Hepatocyte (in vitro differentiated cells): ENCODE measurements around the gene MX2. TPM values are rescaled to one million over a fixed set of nuclear protein-coding genes. Genes with fewer than 3 reads are reported as not detected.

Experiments used
- DNase-seq: peaks from one replicate; pipeline ENCODE4 v3.0.0-alpha.2; 2016; ENCODE audit warnings: low spot score
- H2AFZ ChIP-seq: fragments of 200-600 bp; sonication (generic); 2 replicates; pipeline ENCODE4 v1.6.0; 2016; ENCODE audit warnings: antibody characterized with exemption, mild to moderate bottlenecking
- H3K27ac ChIP-seq: fragments of 200-600 bp; sonication (generic); 2 replicates; pipeline ENCODE4 v1.5.1; 2016; ENCODE audit warnings: mild to moderate bottlenecking
- H3K27me3 ChIP-seq: fragments of 200-600 bp; sonication (generic); 2 replicates; pipeline ENCODE4 v1.6.1; 2016
- H3K36me3 ChIP-seq: fragments of 200-600 bp; sonication (generic); replicated peaks from 2 replicates; pipeline ENCODE4 v1.5.1; 2016; ENCODE audit warnings: low read depth; ENCODE audit not compliant: insufficient read depth
- H3K4me1 ChIP-seq: fragments of 200-600 bp; sonication (generic); 2 replicates; pipeline ENCODE4 v1.5.1; 2016; ENCODE audit warnings: mild to moderate bottlenecking, moderate library complexity; ENCODE audit not compliant: insufficient read depth
- H3K4me2 ChIP-seq: fragments of 200-600 bp; sonication (generic); 2 replicates; pipeline ENCODE4 v1.6.0; 2016
- H3K4me3 ChIP-seq: fragments of 200-600 bp; sonication (generic); 2 replicates; pipeline ENCODE4 v1.5.1; 2016; ENCODE audit warnings: mild to moderate bottlenecking
- H3K79me2 ChIP-seq: fragments of 200-600 bp; sonication (generic); 2 replicates; pipeline ENCODE4 v1.6.0; 2017; ENCODE audit warnings: mild to moderate bottlenecking
- H3K9me2 ChIP-seq: fragments of 200-600 bp; sonication (generic); replicated peaks from 2 replicates; pipeline ENCODE4 v1.6.0; 2017; ENCODE audit warnings: mild to moderate bottlenecking; ENCODE audit not compliant: insufficient read depth
- H3K9me3 ChIP-seq: fragments of 200-600 bp; sonication (generic); 2 replicates; pipeline ENCODE4 v1.5.1; 2016; ENCODE audit warnings: low read depth, mild to moderate bottlenecking
- H4K20me1 ChIP-seq: fragments of 200-600 bp; sonication (generic); 2 replicates; pipeline ENCODE4 v1.6.0; 2016; ENCODE audit warnings: mild to moderate bottlenecking; ENCODE audit not compliant: insufficient read depth, poor library complexity, severe bottlenecking
- CTCF ChIP-seq: fragments of 200-600 bp; sonication (generic); IDR thresholded peaks from 2 replicates; pipeline ENCODE4 v1.5.1; 2016; ENCODE audit warnings: antibody characterized with exemption, mild to moderate bottlenecking; ENCODE audit not compliant: poor library complexity
- EZH2 ChIP-seq: fragments of 200-600 bp; sonication (generic); IDR thresholded peaks from 2 replicates; pipeline ENCODE4 v1.6.1; 2016; ENCODE audit warnings: antibody characterized with exemption, mild to moderate bottlenecking, borderline replicate concordance
- EZH2phosphoT487 ChIP-seq: fragments of 200-600 bp; sonication (generic); IDR thresholded peaks from one replicate; pipeline ENCODE4 v1.6.1; 2018; ENCODE audit warnings: antibody characterized with exemption, mild to moderate bottlenecking, low read depth, moderate library complexity; ENCODE audit not compliant: unreplicated experiment, severe bottlenecking
- WGBS: methylation state at CpG from one replicate; pipeline ENCODE4 v1.1.6; 2016; ENCODE audit warnings: low lambda C conversion rate; ENCODE audit errors: missing lambda C conversion rate; 5-methylcytosine and 5-hydroxymethylcytosine counted together
- polyA plus RNA-seq: library from polyadenylated mRNA; unstranded; fragments of >200 nt; fragmentation: Nextera tagmentation; extraction: Ambion mirVana; gene quantifications from 2 replicates; pipeline ENCODE4 v1.2.1, GENCODE V29; 2016
- total RNA-seq: library from RNA; depleted of rRNA; stranded (reverse); fragments of >200 nt; gene quantifications from 2 replicates; pipeline ENCODE4 v1.2.3, GENCODE V29; 2014

MX2 gene
- total and polyA plus RNA-seq, 2 experiments from 2014 or later: 1.1 to 2.6 TPM

GRCh38 chr21:41441546-41441945 is 79.7 kb downstream of the MX2 start:
- TF ChIP-seq EZH2phosphoT487 (no peak), EZH2 (no peak), CTCF (no peak)
- Histone ChIP-seq H2AFZ (no peak overlapping the region), H3K27me3 (no peaks in the 10 kb centered on the region), H3K36me3 (no peaks in the 10 kb centered on the region), H3K4me2 (no peak overlapping the region), H3K4me3 (no peak overlapping the region), H3K27ac (no peak overlapping the region), H3K4me1 (no peaks in the 10 kb centered on the region), H3K9me3 (no peaks in the 10 kb centered on the region), H3K79me2 (no peaks in the 10 kb centered on the region), H4K20me1 (no peaks in the 10 kb centered on the region), H3K9me2 (no peaks in the 10 kb centered on the region)
- DNase-seq: no peak
- WGBS: over 99% methylated on average over 14 of the region's 14 CpGs

- no peak overlapping the region for H3K4me3 ChIP-seq
Observed at GRCh38 chr21:41442481-41443186, 80.8 kb downstream of the MX2 start.

GRCh38 chr21:41443562-41443961 is 81.7 kb downstream of the MX2 start:
- Histone ChIP-seq H3K27ac (no peak overlapping the region), H3K36me3 (no peaks in the 10 kb centered on the region), H3K4me3 (no peak overlapping the region), H3K27me3 (no peaks in the 10 kb centered on the region), H4K20me1 (no peaks in the 10 kb centered on the region), H3K9me3 (no peaks in the 10 kb centered on the region), H3K4me1 (no peaks in the 10 kb centered on the region), H3K79me2 (no peaks in the 10 kb centered on the region), H3K9me2 (no peaks in the 10 kb centered on the region), H2AFZ (no peak overlapping the region), H3K4me2 (no peak overlapping the region)
- DNase-seq: no peak
- no peak for TF ChIP-seq EZH2
- TF ChIP-seq EZH2phosphoT487: no peak
- TF ChIP-seq CTCF: no peak
- WGBS: 94% methylated on average over 7 of the region's 7 CpGs

More at GRCh38 chr21:41442481-41443186, 80.8 kb downstream of the MX2 start:
- no peaks in the 10 kb centered on the region for H3K4me1 ChIP-seq
- no peak for TF ChIP-seq CTCF
- TF ChIP-seq EZH2: no peak
- TF ChIP-seq EZH2phosphoT487: no peak
- no peaks in the 10 kb centered on the region for H3K27me3 ChIP-seq
- H3K4me2 ChIP-seq: no peak overlapping the region
- H3K9me3 ChIP-seq: no peaks in the 10 kb centered on the region
- WGBS: 95% methylated on average over 2 of the region's 2 CpGs
- H4K20me1 ChIP-seq: no peaks in the 10 kb centered on the region
- H3K9me2 ChIP-seq: no peaks in the 10 kb centered on the region
- no peak overlapping the region for H2AFZ ChIP-seq
- no peak overlapping the region for H3K27ac ChIP-seq
- no peaks in the 10 kb centered on the region for H3K36me3 ChIP-seq
- DNase-seq: no peak
- H3K79me2 ChIP-seq: no peaks in the 10 kb centered on the region
